Kidney epithelial cell (primary cell): Measurements from ENCODE around the gene PHLPP1. TPM values are rescaled to one million over a fixed set of nuclear protein-coding genes. Genes with fewer than 3 reads are reported as not detected.

Experiments used
- DNase-seq: peaks from one replicate; pipeline ENCODE4 v3.0.0-alpha.2; 2010; ENCODE audit warnings: low read depth
- H3K27me3 ChIP-seq: 2 replicates; pipeline ENCODE4 v1.6.0; 2011; ENCODE audit warnings: low read length; ENCODE audit not compliant: control insufficient read depth, insufficient read depth
- H3K36me3 ChIP-seq: 2 replicates; pipeline ENCODE4 v1.5.1; 2011; ENCODE audit warnings: low read length; ENCODE audit not compliant: control insufficient read depth, insufficient read depth
- H3K4me3 ChIP-seq: 2 replicates; pipeline ENCODE4 v1.5.1; 2011; ENCODE audit warnings: low read depth, mild to moderate bottlenecking, control low read depth, low read length
- CTCF ChIP-seq: IDR thresholded peaks from 2 replicates; pipeline ENCODE4 v1.5.1; 2011; ENCODE audit warnings: mild to moderate bottlenecking, moderate library complexity, low read length, control low read depth, inconsistent platforms; ENCODE audit not compliant: insufficient read depth, poor library complexity, severe bottlenecking
- total RNA-seq: library from RNA; depleted of rRNA; stranded (reverse); fragments of >200 nt; gene quantifications from 2 replicates; pipeline ENCODE4 v1.2.3, GENCODE V29; 2015

The PHLPP1 gene
- total RNA-seq, 1 donor from 2014 or later: 4.4 TPM

- DNase-seq: no peak
- no peak for TF ChIP-seq CTCF
- H3K27me3 ChIP-seq: no peaks in the 10 kb centered on the region
- H3K36me3 ChIP-seq: no peaks in the 10 kb centered on the region
- no peak overlapping the region for H3K4me3 ChIP-seq
Observed at GRCh38 chr18:62883937-62884735, 168.8 kb downstream of the PHLPP1 start.

GRCh38 chr18:62885804-62886203 lies 170.5 kb downstream of the PHLPP1 start:
- no peak for TF ChIP-seq CTCF
- Histone ChIP-seq H3K36me3 (no peaks in the 10 kb centered on the region), H3K4me3 (no peak overlapping the region), H3K27me3 (no peaks in the 10 kb centered on the region)
- DNase-seq: no peak

- TF ChIP-seq CTCF: no peak
- H3K27me3 ChIP-seq: no peaks in the 10 kb centered on the region
- no peak for DNase-seq
- no peak overlapping the region for H3K4me3 ChIP-seq
- H3K36me3 ChIP-seq: no peaks in the 10 kb centered on the region
Observed at GRCh38 chr18:62894681-62895390, 179.5 kb downstream of the PHLPP1 start.

GRCh38 chr18:62897153-62897552 lies 181.8 kb downstream of the PHLPP1 start:
- DNase-seq: no peak

GRCh38 chr18:62898359-62898758 lies 183.0 kb downstream of the PHLPP1 start:
- no peak for DNase-seq
- Histone ChIP-seq H3K36me3 (no peaks in the 10 kb centered on the region), H3K27me3 (no peaks in the 10 kb centered on the region), H3K4me3 (no peak overlapping the region)
- no peak for TF ChIP-seq CTCF

More at GRCh38 chr18:62897153-62897552, 181.8 kb downstream of the PHLPP1 start:
- H3K36me3 ChIP-seq: no peaks in the 10 kb centered on the region
- no peak for TF ChIP-seq CTCF
- H3K27me3 ChIP-seq: no peaks in the 10 kb centered on the region
- H3K4me3 ChIP-seq: no peak overlapping the region
